GM08714 (cell line): ENCODE data around the gene CCDC69.
A peak's percentile ranks its signal among the peaks of the same experiment; 100 is the strongest.

Source experiments
- H3K4me3 ChIP-seq: fragments of 200-500 bp; sonication (Bioruptor generic); 2 replicates; pipeline ENCODE4 v1.5.1; 2014; ENCODE audit warnings: mild to moderate bottlenecking, low read length, inconsistent platforms
- ZNF274 ChIP-seq: IDR thresholded peaks from 2 replicates; pipeline ENCODE4 v1.6.1; 2012; ENCODE audit warnings: mild to moderate bottlenecking, low read depth, low read length

CCDC69 gene, protein sequence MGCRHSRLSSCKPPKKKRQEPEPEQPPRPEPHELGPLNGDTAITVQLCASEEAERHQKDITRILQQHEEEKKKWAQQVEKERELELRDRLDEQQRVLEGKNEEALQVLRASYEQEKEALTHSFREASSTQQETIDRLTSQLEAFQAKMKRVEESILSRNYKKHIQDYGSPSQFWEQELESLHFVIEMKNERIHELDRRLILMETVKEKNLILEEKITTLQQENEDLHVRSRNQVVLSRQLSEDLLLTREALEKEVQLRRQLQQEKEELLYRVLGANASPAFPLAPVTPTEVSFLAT

DNA sequence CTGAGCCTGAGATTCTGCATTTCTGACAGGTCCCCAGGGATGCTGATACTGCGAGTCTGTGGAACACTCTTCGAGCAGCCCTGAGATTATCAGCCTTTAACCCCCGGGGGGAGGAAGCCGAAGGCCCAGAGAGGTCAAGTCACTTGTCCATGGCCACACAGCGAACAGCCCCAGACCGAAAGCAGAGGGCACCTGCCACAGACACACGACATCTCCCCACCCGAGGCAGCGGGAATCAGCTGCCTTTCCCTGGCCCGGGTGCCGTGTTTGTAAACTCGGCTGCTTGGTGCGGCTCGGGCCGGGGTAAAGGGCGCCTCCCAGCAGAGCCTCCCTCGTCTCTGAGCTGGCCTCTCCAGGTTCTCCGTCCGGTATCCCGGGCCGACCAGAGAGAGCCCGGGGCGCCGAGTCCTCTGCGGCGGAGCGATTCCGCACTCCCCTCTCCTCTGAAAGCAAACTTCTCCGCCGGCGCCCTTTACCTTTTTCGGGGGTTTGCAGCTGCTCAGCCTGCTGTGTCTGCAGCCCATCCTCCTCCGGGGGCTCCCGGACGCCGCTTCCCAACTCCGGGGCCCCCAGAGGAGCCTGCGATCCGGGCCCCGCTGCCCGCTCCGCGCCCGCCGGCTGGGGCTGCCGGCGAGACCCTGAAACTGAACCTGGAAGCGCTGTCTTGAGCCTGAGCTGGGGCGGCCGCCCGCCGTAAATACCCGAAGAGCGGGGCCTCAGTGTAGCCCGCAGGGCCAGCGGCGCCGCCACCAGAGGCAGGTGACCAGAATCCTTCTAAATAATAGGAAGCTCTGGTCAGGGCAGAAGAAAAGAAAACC, at the start of gene CCDC69:
CCDC69 (minus strand) TSS at position 646 of the 818 bp plus-strand sequence; CDS start at position 524, 122 bp downstream.
- peak within 1 kb of the TSS; percentile 79 for H3K4me3 ChIP-seq
- TF ChIP-seq ZNF274: no peak

GRCh38 chr5:151271336-151271735, 47.4 kb upstream of the CCDC69 start:
- no peak overlapping the region for H3K4me3 ChIP-seq
- no peak for TF ChIP-seq ZNF274

- no peak for TF ChIP-seq ZNF274
- no peak overlapping the region for H3K4me3 ChIP-seq
Observed at GRCh38 chr5:151270599-151270998, 46.7 kb upstream of the CCDC69 start.

DNA sequence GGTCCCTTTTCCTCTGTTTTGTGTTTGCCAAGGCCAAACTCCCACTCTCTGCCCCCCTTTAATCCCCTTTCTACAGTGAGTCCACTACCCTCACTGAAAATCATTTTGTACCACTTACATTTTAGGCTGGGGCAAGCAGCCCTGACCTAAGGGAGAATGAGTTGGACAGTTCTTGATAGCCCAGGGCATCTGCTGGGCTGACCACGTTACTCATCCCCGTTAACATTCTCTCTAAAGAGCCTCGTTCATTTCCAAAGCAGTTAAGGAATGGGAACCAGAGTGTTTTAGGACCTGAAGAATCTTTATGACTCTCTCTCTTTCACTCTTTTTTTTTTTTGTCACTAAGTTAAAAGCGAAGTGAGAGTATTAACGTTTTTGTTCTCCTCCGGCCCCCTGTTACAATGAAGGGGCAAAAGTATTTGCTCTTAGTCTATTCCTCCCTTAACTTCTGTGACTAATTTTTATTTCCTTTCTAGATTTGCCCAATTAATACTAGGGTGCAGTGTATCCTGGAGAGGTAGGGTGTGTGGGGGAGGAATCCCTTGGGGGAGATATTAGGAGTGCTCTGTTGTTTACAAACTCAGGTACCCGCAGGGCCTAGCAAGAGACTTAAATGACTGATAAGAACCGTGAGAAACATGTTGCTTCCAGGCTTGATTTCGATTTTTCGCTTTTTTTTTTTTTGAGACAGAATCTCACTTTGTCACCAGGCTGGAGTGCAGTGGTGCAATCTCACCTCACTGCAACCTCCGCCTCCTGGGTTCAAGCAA, 43.8 kb upstream of the CCDC69 start:
- H3K4me3 ChIP-seq: no peak overlapping the region
- no peak for TF ChIP-seq ZNF274

- no peak overlapping the region for H3K4me3 ChIP-seq
- no peak for TF ChIP-seq ZNF274
Observed at GRCh38 chr5:151264113-151264512, 40.2 kb upstream of the CCDC69 start.

- no peak for TF ChIP-seq ZNF274
- H3K4me3 ChIP-seq: no peak overlapping the region
Observed at GRCh38 chr5:151262532-151262931, 38.6 kb upstream of the CCDC69 start.

GRCh38 chr5:151259931-151260330, 36.0 kb upstream of the CCDC69 start:
- no peak overlapping the region for H3K4me3 ChIP-seq
- no peak for TF ChIP-seq ZNF274

GRCh38 chr5:151258816-151259215, 34.9 kb upstream of the CCDC69 start:
- no peak for TF ChIP-seq ZNF274
- H3K4me3 ChIP-seq: no peak overlapping the region

DNA sequence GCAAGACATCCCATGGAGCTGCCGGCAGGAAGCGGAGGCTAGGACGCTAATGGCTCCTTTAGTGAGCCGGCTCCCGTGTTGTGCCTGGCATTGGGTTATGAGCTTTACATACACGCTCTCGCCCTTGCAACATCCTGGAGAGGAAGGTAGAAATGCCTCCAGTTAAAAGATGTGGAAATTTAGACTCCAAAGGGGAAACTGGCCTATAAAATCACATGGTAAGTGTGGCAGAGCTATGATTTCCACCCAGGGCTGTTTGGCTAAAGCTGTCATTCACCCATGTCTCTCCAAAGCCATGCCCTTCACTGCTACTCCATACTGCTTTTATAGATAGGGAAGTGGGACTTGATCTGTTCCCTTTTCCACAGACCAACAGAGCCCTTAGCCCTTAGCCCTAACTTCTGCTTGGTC, 34.3 kb upstream of the CCDC69 start:
- no peak for TF ChIP-seq ZNF274
- no peak overlapping the region for H3K4me3 ChIP-seq

DNA sequence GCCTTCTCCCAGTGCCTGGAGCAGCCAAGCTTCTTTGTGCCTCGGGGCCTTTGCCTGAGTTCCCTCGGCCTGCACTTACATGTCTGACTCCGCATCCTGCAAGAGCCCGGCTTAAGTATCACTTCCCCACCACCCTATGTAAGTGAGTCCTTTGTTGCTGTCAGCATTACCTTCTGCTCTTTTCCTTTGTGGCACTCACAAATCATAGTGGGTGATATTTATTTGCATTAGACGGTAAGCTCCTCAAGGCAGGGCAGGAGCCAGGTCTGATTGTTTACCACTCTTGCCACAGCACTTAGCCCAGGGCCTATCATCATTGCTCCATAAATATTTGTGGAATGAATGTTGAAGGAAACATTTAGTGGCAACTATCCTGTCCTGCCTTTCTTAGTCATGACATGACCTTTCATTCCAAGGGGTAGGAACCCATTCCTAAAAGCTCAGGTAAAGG, 33.9 kb upstream of the CCDC69 start:
- TF ChIP-seq ZNF274: no peak
- no peak overlapping the region; the same call in 1 of the 2 replicates for H3K4me3 ChIP-seq

DNA sequence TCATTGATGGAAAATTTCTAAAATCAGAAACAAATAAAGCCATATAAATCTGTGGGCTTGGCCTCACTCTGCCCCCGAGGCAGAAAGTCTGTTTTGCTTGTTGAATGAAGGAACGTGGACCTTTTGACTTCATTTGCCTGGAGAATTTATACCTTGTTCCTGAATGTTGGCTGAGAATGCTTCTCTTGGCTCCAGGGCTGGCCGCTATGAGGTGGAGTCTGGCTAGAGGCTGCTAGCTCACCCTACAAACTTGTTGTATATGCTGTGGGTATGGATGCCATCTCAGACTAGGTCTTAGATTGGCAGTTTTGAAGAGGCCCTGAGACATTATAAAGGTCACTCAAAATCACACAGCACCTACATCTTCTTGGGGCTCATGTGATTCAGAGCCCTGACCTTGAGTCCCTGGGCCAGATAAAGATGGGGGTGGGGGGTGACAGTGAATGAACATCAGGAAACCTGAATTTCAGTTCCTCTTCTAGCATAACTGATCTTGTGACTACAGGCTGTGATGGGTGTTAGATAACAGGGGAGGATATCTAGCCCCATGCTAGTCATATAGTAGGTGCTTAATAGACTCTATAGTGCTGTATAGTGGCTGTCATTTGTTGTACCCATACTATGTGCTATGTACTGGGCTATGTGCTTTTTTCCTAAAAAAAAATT, 31.9 kb upstream of the CCDC69 start:
- H3K4me3 ChIP-seq: peak overlapping the region; percentile 31; the same call in 1 of the 2 replicates
- TF ChIP-seq ZNF274: no peak

GRCh38 chr5:151254990-151255389, 31.1 kb upstream of the CCDC69 start:
- peak overlapping the region; percentile 31; the same call in 1 of the 2 replicates for H3K4me3 ChIP-seq

DNA sequence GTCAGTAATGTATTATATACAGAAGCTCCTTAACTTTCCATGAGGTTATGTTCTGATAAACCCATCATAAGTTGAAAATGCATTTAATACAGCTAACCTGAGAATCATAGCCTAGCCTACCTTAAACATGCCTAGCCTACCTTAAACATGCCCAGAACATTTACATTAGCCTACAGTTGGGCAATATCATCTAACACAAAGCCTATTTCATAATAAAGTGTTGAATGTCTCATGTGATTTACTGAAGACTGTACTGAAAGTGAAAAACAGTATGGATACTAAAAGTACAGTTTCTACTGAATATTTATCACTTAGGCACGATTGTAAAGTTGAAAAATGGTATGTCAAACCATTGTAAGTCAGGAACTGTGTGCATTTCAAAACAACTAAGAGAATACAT, 30.7 kb upstream of the CCDC69 start:
- peak overlapping the region; percentile 87 for H3K4me3 ChIP-seq

DNA sequence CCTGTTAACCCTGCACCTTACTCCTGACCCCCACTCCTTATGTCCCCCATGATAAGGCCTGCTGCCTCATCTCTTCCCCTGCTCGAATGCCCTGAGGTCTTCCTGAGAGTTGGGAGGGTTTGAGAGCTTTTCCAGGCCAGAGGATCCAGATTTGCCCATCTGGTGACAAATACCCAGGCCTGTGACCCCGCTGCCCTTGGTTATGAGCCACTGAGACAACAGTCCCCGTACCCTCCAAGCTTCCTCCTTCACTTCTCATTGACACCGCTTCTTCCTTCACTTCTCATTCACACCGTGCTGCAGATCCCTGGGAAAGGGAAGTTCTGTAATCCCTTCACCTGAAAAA, 29.7 kb upstream of the CCDC69 start:
- no peak for TF ChIP-seq ZNF274
- H3K4me3 ChIP-seq: peak overlapping the region; percentile 87

More for the DNA sequence above, 30.7 kb upstream of the CCDC69 start:
- TF ChIP-seq ZNF274: no peak
